AG04449 (cell line): ENCODE data around the gene KRT28.

Experiments
- CTCF ChIA-PET: fragments of 350-600 bp; formaldehyde crosslinking; extraction: SDS; loops from one replicate; lab custom pipeline; 2021; ENCODE audit warnings: antibody characterized with exemption; lab: Yijun Ruan, JAX
- POLR2A ChIA-PET: fragments of 400-600, 350-600 bp; formaldehyde crosslinking; extraction: SDS; loops from one replicate; lab custom pipeline; 2020; ENCODE audit warnings: antibody characterized with exemption, inconsistent platforms; lab: Yijun Ruan, JAX
- DNase-seq: peaks from one replicate; pipeline ENCODE4 v3.0.0-alpha.2; 2010; ENCODE audit warnings: low read depth, low spot score
- H3K4me3 ChIP-seq: 2 replicates; pipeline ENCODE4 v1.5.1; 2011; ENCODE audit warnings: low read depth, mild to moderate bottlenecking, control low read depth, low read length
- CTCF ChIP-seq: IDR thresholded peaks from one replicate; pipeline ENCODE4 v1.5.1; 2011; ENCODE audit warnings: mild to moderate bottlenecking, moderate library complexity, low read length, control low read depth, inconsistent platforms; ENCODE audit not compliant: insufficient read depth; ENCODE audit errors: missing control alignments

Gene KRT28

GRCh38 chr17:40796846-40797245 is 2.9 kb downstream of the KRT28 start:
- no peak overlapping the region for H3K4me3 ChIP-seq
- no peak for TF ChIP-seq CTCF
- DNase-seq = no peak
- ChIA-PET CTCF (interaction anchor here (0.9 to 7.6 kb wide), 4 partner anchors 179 to 868 kb away, joined by 3 to 159 read pairs (median 8); no protein-coding TSS in a partner anchor), POLR2A (no interaction called here)

GRCh38 chr17:40795019-40795667 is 4.6 kb downstream of the KRT28 start:
- CTCF ChIA-PET = interaction anchor here (1.0 to 7.6 kb wide), 5 partner anchors 9 to 870 kb away, joined by 5 to 159 read pairs (median 13); no protein-coding TSS in a partner anchor
- DNase-seq = no peak
- POLR2A ChIA-PET = no interaction called here
- TF ChIP-seq CTCF = no peak
- H3K4me3 ChIP-seq = no peak overlapping the region

GRCh38 chr17:40794466-40794865 is 5.3 kb downstream of the KRT28 start:
- no peak for DNase-seq
- no peak overlapping the region for H3K4me3 ChIP-seq
- CTCF ChIA-PET = interaction anchor here (1.3 to 7.6 kb wide), 3 partner anchors 9 to 868 kb away, joined by 5 to 159 read pairs (median 43); no protein-coding TSS in a partner anchor
- TF ChIP-seq CTCF = no peak
- POLR2A ChIA-PET = no interaction called here

GRCh38 chr17:40793832-40794231 is 5.9 kb downstream of the KRT28 start:
- CTCF ChIA-PET = interaction anchor here (1.1 to 7.6 kb wide), 4 partner anchors 10 to 855 kb away, joined by 3 to 159 read pairs (median 24); no protein-coding TSS in a partner anchor
- H3K4me3 ChIP-seq = no peak overlapping the region
- no peak for DNase-seq
- no peak for TF ChIP-seq CTCF
- POLR2A ChIA-PET = no interaction called here

- no peak overlapping the region for H3K4me3 ChIP-seq
- ChIA-PET POLR2A (no interaction called here), CTCF (interaction anchor here (0.8 to 7.6 kb wide), 26 partner anchors 12 to 874 kb away, joined by 3 to 159 read pairs (median 4); partner anchors contain the start of gene SMARCE1)
- peak; percentile 48 for TF ChIP-seq CTCF
- DNase-seq = no peak
Observed at GRCh38 chr17:40791787-40792436, 7.8 kb downstream of the KRT28 start.

- DNase-seq = no peak
- H3K4me3 ChIP-seq = no peak overlapping the region
- ChIA-PET POLR2A (interaction anchor here (0.7 kb wide), 1 partner anchor 565 kb away, joined by 4 read pairs; no protein-coding TSS in a partner anchor), CTCF (interaction anchor here (0.8 to 7.6 kb wide), 21 partner anchors 11 to 875 kb away, joined by 3 to 159 read pairs (median 5); partner anchors contain the start of gene SMARCE1)
- no peak for TF ChIP-seq CTCF
Observed at GRCh38 chr17:40791111-40791510, 8.6 kb downstream of the KRT28 start.
